Measurements from ENCODE around the gene DNM1.
A peak's percentile ranks its signal among the peaks of the same experiment; 100 is the strongest.

Gene DNM1

GRCh38 chr9:128166169-128166568, 37.0 kb upstream of the DNM1 start:
- TF ChIP-seq GATA1 (IDR thresholded peaks at IDR 0.05; ENCODE audit: low read depth, low read length), result no peak
- no peak for TF ChIP-seq POLR2A (IDR thresholded peaks at IDR 0.05; ENCODE audit: low read length)
- DNase-seq, result no peak

DNA sequence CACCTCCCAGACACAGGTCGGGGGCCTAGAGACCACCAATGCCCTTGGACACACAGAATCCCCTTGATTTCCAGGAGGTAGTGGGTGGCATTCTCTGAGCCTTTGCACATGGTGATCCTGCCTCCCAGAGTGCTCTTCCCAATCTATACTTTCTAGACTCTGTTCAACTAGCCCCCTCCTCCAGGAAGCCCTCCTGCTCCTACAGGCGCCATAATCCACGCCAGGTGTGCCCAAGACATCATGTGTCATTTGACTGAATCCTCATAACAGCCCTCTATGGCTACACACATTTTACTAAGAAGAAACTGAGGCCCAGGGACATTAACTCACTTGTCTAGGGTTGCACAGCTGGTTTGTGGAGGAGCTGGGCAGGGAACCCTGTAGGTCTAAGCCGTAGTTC, 36.0 kb upstream of the DNM1 start:
- DNase-seq, result no peak
- TF ChIP-seq POLR2A (IDR thresholded peaks at IDR 0.05; ENCODE audit: low read length) (no peak), GATA1 (IDR thresholded peaks at IDR 0.05; ENCODE audit: low read depth, low read length) (no peak)

DNA sequence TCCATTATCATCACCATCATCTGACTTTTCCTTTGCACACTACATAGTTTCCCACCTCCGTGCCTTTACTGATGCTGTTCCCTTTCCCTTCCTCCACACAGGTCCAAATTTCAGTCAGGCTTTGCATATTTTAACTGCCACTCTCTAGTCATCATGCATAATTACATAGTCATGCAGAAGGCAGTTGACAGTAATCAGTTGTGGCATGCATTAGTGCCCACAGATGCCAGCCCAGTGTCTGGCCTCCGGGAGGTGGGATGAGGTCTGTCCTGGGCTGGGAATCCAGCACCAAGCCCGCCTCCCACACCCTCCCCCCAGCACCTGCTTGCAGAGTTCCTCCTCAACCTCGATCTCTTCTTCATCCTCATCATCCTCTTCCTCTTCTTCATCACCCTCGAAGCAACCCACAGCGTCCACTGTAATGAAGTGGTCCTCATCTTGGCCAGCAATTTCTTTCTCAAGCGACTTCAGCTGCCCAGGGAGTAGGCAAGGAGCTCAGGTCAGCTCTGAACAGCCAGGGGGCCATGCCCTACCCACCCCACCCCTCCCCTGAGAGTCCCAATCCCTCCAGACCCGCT, 34.4 kb upstream of the DNM1 start:
- no peak for DNase-seq
- no peak for TF ChIP-seq POLR2A (IDR thresholded peaks at IDR 0.05; ENCODE audit: low read length)
- TF ChIP-seq GATA1 (IDR thresholded peaks at IDR 0.05; ENCODE audit: low read depth, low read length), result no peak

- TF ChIP-seq POLR2A (IDR thresholded peaks at IDR 0.05; ENCODE audit: low read length), result no peak
- no peak for TF ChIP-seq GATA1 (IDR thresholded peaks at IDR 0.05; ENCODE audit: low read depth, low read length)
- no peak for DNase-seq
Measured at GRCh38 chr9:128169492-128169891, 33.7 kb upstream of the DNM1 start.

DNA sequence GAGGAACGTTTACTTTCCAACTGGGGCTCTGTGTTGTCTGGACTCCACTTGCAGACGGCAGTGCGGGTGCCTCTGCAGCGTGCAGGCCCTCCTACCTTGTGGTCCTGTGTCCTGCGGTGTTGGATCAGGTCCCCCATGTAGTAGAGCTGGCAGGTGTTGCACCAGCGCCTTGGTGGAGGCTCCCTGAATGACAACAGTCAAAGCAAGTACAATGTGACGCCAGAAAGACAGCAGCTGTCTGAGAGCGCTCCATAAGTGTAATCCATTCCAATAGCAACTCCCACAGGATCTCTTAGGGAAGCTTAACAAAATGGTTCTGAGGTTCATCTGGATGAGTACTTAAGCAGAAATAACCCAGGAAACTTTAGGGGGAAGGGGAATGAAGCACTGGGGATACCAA, 33.3 kb upstream of the DNM1 start:
- no peak for TF ChIP-seq GATA1 (IDR thresholded peaks at IDR 0.05; ENCODE audit: low read depth, low read length)
- TF ChIP-seq POLR2A (IDR thresholded peaks at IDR 0.05; ENCODE audit: low read length), result no peak
- no peak for DNase-seq

DNA sequence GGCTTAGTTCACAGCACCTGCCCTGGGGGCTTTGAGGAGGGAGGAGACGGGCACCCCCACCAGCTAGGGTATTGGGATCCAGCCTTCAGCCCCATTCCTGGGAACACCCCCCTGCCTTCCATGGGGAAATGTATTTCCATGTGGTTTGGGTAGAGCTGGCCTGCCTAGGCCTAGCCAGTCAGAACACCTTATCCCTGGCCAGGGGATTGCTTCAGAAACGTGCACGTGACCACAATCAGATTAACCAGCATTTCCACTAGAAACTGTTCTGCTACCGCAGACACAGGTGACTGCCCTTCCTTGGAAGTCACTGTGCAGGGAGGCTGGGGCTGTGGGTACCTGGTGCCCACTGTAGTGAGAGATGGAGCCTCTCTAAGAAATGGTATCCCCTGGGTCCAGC, 29.1 kb upstream of the DNM1 start:
- TF ChIP-seq GATA1 (IDR thresholded peaks at IDR 0.05; ENCODE audit: low read depth, low read length) (no peak), POLR2A (IDR thresholded peaks at IDR 0.05; ENCODE audit: low read length) (no peak)
- no peak for DNase-seq

- no peak for TF ChIP-seq GATA1 (IDR thresholded peaks at IDR 0.05; ENCODE audit: low read depth, low read length)
- DNase-seq, result no peak
Measured at GRCh38 chr9:128175102-128175563, 28.0 kb upstream of the DNM1 start.

- TF ChIP-seq POLR2A (IDR thresholded peaks at IDR 0.05; ENCODE audit: low read length), result no peak
- no peak for TF ChIP-seq GATA1 (IDR thresholded peaks at IDR 0.05; ENCODE audit: low read depth, low read length)
- DNase-seq, result no peak
Measured at GRCh38 chr9:128175726-128176125, 27.5 kb upstream of the DNM1 start.

GRCh38 chr9:128178806-128179431, 24.3 kb upstream of the DNM1 start:
- TF ChIP-seq GATA1 (IDR thresholded peaks at IDR 0.05; ENCODE audit: low read depth, low read length), result no peak
- no peak for DNase-seq

- no peak for DNase-seq
- TF ChIP-seq GATA1 (IDR thresholded peaks at IDR 0.05; ENCODE audit: low read depth, low read length) (no peak), POLR2A (IDR thresholded peaks at IDR 0.05; ENCODE audit: low read length) (no peak)
Measured at GRCh38 chr9:128180001-128180400, 23.2 kb upstream of the DNM1 start.

DNA sequence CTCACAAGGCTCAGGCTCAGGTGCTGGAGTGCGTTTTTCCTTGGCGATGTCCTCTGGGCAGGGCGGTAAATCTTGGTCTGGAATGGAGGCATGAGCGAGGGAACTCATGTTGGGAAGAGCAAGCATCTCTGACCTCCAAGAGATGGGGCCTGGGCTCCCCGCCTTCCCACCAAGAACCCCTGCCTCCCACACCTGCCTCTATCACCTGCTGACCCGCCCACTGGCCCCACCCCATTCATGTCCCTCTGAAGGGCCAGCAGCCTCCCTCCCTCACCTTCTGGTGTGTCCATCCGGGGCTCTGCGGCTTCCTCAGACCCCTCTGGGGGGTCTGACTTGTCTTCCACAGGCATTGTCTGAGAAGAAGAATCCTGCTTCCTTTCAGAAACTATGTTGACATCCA, 22.7 kb upstream of the DNM1 start:
- TF ChIP-seq GATA1 (IDR thresholded peaks at IDR 0.05; ENCODE audit: low read depth, low read length), result no peak
- no peak for TF ChIP-seq POLR2A (IDR thresholded peaks at IDR 0.05; ENCODE audit: low read length)
- DNase-seq, result no peak

GRCh38 chr9:128181480-128181879, 21.7 kb upstream of the DNM1 start:
- peak in 1 of 2 experiments; percentile 25 for DNase-seq

DNA sequence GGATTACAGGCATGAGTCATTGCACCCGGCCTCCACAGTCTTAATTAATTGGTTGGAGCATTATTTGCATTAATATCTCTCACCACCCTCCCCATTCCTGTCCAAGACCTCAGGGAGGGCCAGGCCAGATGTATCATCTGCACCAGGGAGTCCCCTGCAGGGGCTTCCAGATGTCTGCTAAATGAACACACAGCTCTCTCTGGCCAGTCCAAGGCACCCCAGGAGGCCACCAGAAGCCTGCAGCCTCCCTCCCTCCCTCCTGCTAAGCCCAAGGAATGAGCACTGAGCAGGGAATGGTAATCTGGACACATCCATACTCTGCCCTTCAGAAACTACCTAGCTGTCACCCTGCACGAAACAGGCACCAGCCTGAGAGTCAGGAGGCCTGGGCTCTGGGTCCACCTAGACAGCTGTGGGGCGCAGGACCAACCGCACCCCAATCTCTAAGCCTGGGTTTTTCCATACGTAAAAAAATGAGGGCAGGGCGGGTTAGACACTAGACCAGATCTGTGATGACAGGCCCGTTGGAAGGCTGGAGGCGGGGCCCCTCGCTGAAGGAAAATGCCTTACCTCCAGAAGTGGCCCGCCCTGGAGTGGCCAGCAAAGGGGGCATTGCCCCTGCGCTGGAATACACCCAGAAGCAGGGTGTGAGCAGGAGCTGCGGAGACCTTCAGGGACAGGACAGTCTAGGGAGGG, 20.1 kb upstream of the DNM1 start:
- TF ChIP-seq GATA1 (IDR thresholded peaks at IDR 0.05; ENCODE audit: low read depth, low read length) (no peak), POLR2A (IDR thresholded peaks at IDR 0.05; ENCODE audit: low read length) (no peak)
- no peak for DNase-seq

- DNase-seq, result no peak
- TF ChIP-seq POLR2A (IDR thresholded peaks at IDR 0.05; ENCODE audit: low read length) (no peak), GATA1 (IDR thresholded peaks at IDR 0.05; ENCODE audit: low read depth, low read length) (no peak)
Measured at GRCh38 chr9:128185979-128186965, 16.9 kb upstream of the DNM1 start.

Measured in erythroblast (primary cell).